Ectodermal cell (in vitro differentiated cells): ENCODE data around the gene FOXJ2.
"Not testable (repeated sequence)": the region's sequence is repeated elsewhere in the genome, so short reads cannot be mapped to it uniquely, and the experiment has no call there.

Source experiments
- H3K27ac ChIP-seq: 2 replicates; pipeline ENCODE4 v1.7.0; 2013; ENCODE audit warnings: mild to moderate bottlenecking, low read depth, low read length; ENCODE audit not compliant: insufficient read depth, poor library complexity, severe bottlenecking
- H3K27me3 ChIP-seq: 2 replicates; pipeline ENCODE4 v1.7.0; 2013; ENCODE audit warnings: mild to moderate bottlenecking, low read length; ENCODE audit not compliant: insufficient read depth, control insufficient read depth, poor library complexity, severe bottlenecking
- H3K36me3 ChIP-seq: one replicate; pipeline ENCODE4 v1.7.0; 2013; ENCODE audit warnings: low read length; ENCODE audit not compliant: control insufficient read depth, insufficient read depth
- H3K4me1 ChIP-seq: one replicate; pipeline ENCODE4 v1.7.0; 2013; ENCODE audit warnings: low read length; ENCODE audit not compliant: control insufficient read depth, insufficient read depth
- H3K4me3 ChIP-seq: 2 replicates; pipeline ENCODE4 v1.7.0; 2013; ENCODE audit warnings: low read depth, low read length, control low read depth; ENCODE audit not compliant: insufficient read depth
- H3K9me3 ChIP-seq: 2 replicates; pipeline ENCODE4 v1.7.0; 2013; ENCODE audit warnings: mild to moderate bottlenecking, low read length, moderate library complexity; ENCODE audit not compliant: control insufficient read depth
- WGBS, 2 experiments: methylation state at CpG; one replicate each; pipeline ENCODE4 v1.1.7; 2013; ENCODE audit warnings: missing lambda C conversion rate in 2 of 2; 5-methylcytosine and 5-hydroxymethylcytosine counted together

The FOXJ2 gene

GRCh38 chr12:8058506-8058905 lies 26.0 kb downstream of the FOXJ2 start:
- Histone ChIP-seq H3K9me3 (no peaks in the 10 kb centered on the region), H3K36me3 (peaks cover 4% of the 10 kb centered on the region), H3K27ac (no peak overlapping the region), H3K27me3 (no peaks in the 10 kb centered on the region), H3K4me3 (no peak overlapping the region), H3K4me1 (no peaks in the 10 kb centered on the region)
- 77 to 79% methylated on average over 6 of the region's 6 CpGs for WGBS, 2 experiments

- Histone ChIP-seq H3K4me1 (no peaks in the 10 kb centered on the region), H3K9me3 (no peaks in the 10 kb centered on the region), H3K27ac (no peak overlapping the region)
These were observed 31.6 kb downstream of the FOXJ2 start for GRCh38 chr12:8064131-8064530.

GRCh38 chr12:8065991-8066594 lies 33.6 kb downstream of the FOXJ2 start, which contains the start of gene C3AR1:
TSS of gene C3AR1 (minus strand) at chr12:8066359. CDS start at chr12:8060185, 6,174 bp downstream.
- H3K9me3 ChIP-seq: no peaks in the 10 kb centered on the region
- no peaks in the 10 kb centered on the region for H3K36me3 ChIP-seq
- 84 to 92% methylated on average over 2 of the region's 2 CpGs for WGBS, 2 experiments
- H3K4me1 ChIP-seq: no peaks in the 10 kb centered on the region
- H3K27me3 ChIP-seq: no peaks in the 10 kb centered on the region
- H3K4me3 ChIP-seq: no peak within 1 kb of the TSS
- no peak within 1 kb of the TSS for H3K27ac ChIP-seq

More at GRCh38 chr12:8064131-8064530, 31.6 kb downstream of the FOXJ2 start:
- no peak overlapping the region for H3K4me3 ChIP-seq
- H3K27me3 ChIP-seq: no peaks in the 10 kb centered on the region
- H3K36me3 ChIP-seq: no peaks in the 10 kb centered on the region

- no peaks in the 10 kb centered on the region for H3K9me3 ChIP-seq
- H3K27ac ChIP-seq: no peak overlapping the region
- no peaks in the 10 kb centered on the region for H3K27me3 ChIP-seq
- no peaks in the 10 kb centered on the region for H3K36me3 ChIP-seq
- no peak overlapping the region for H3K4me3 ChIP-seq
- no peaks in the 10 kb centered on the region for H3K4me1 ChIP-seq
These were observed 37.1 kb downstream of the FOXJ2 start for GRCh38 chr12:8069582-8069981.

GRCh38 chr12:8071820-8072219 lies 39.3 kb downstream of the FOXJ2 start:
- H3K27ac ChIP-seq, H3K9me3 ChIP-seq, H3K4me1 ChIP-seq, H3K27me3 ChIP-seq, H3K4me3 ChIP-seq, H3K36me3 ChIP-seq: not testable (repeated sequence)
- 91 to 94% methylated on average over 3 of the region's 3 CpGs for WGBS, 2 experiments

GRCh38 chr12:8075935-8076334 lies 43.4 kb downstream of the FOXJ2 start:
- 85 to 100% methylated on average over 1 to 3 of the region's 6 CpGs for WGBS, 2 experiments
- Histone ChIP-seq H3K4me1 (no peaks in the 10 kb centered on the region), H3K27ac (no peak overlapping the region), H3K36me3 (no peaks in the 10 kb centered on the region), H3K4me3 (no peak overlapping the region), H3K9me3 (no peaks in the 10 kb centered on the region), H3K27me3 (no peaks in the 10 kb centered on the region)

GRCh38 chr12:8076366-8076765 lies 43.9 kb downstream of the FOXJ2 start:
- no peak overlapping the region for H3K27ac ChIP-seq
- H3K27me3 ChIP-seq: no peaks in the 10 kb centered on the region
- no peak overlapping the region for H3K4me3 ChIP-seq
- H3K36me3 ChIP-seq: no peaks in the 10 kb centered on the region
- 88 to 98% methylated on average over 4 of the region's 4 CpGs for WGBS, 2 experiments
- H3K4me1 ChIP-seq: no peaks in the 10 kb centered on the region
- H3K9me3 ChIP-seq: no peaks in the 10 kb centered on the region

GRCh38 chr12:8077207-8077606 lies 44.7 kb downstream of the FOXJ2 start:
- H3K27me3 ChIP-seq: no peaks in the 10 kb centered on the region

GRCh38 chr12:8078398-8078797 lies 45.9 kb downstream of the FOXJ2 start:
- WGBS, 2 experiments: 78 to 80% methylated on average over 4 of the region's 4 CpGs

More at GRCh38 chr12:8077207-8077606, 44.7 kb downstream of the FOXJ2 start:
- Histone ChIP-seq H3K9me3 (no peaks in the 10 kb centered on the region), H3K4me1 (no peaks in the 10 kb centered on the region), H3K27ac (no peak overlapping the region), H3K4me3 (no peak overlapping the region), H3K36me3 (no peaks in the 10 kb centered on the region)
- 65 to 83% methylated on average over 2 to 4 of the region's 4 CpGs for whole genome bisulfite sequencing, 2 experiments

GRCh38 chr12:8078916-8079315 lies 46.4 kb downstream of the FOXJ2 start:
- Histone ChIP-seq H3K36me3 (no peaks in the 10 kb centered on the region), H3K27ac (no peak overlapping the region), H3K4me3 (no peak overlapping the region), H3K27me3 (no peaks in the 10 kb centered on the region), H3K4me1 (no peaks in the 10 kb centered on the region), H3K9me3 (no peaks in the 10 kb centered on the region)
- WGBS, 2 experiments: 95 to 99% methylated on average over 2 of the region's 2 CpGs

More at GRCh38 chr12:8078398-8078797, 45.9 kb downstream of the FOXJ2 start:
- Histone ChIP-seq H3K4me1 (no peaks in the 10 kb centered on the region), H3K9me3 (no peaks in the 10 kb centered on the region), H3K27me3 (no peaks in the 10 kb centered on the region), H3K4me3 (no peak overlapping the region), H3K36me3 (no peaks in the 10 kb centered on the region), H3K27ac (no peak overlapping the region)

GRCh38 chr12:8080120-8080519 lies 47.6 kb downstream of the FOXJ2 start:
- H3K27ac ChIP-seq: no peak overlapping the region
- no peaks in the 10 kb centered on the region for H3K9me3 ChIP-seq
- H3K36me3 ChIP-seq: no peaks in the 10 kb centered on the region
- H3K4me1 ChIP-seq: no peaks in the 10 kb centered on the region
- no peaks in the 10 kb centered on the region for H3K27me3 ChIP-seq
- H3K4me3 ChIP-seq: no peak overlapping the region
